ENCODE results near the gene GP1BB. TPM values are rescaled to one million over a fixed set of nuclear protein-coding genes. Genes with fewer than 3 reads are reported as not detected.
"Not testable (repeated sequence)": the region's sequence is repeated elsewhere in the genome, so short reads cannot be mapped to it uniquely, and the experiment has no call there.

GP1BB gene
- total and polyA plus RNA-seq, 2 experiments from 2014 or later, result 80.9 to 89.4 TPM

GRCh38 chr22:19722178-19722981, 959 bp upstream of the GP1BB start:
- H3K4me1 ChIP-seq (ENCODE audit: low read depth), result peaks cover 33% of the 10 kb centered on the region
- TF ChIP-seq CTCF (IDR thresholded peaks at IDR 0.05; ENCODE audit: low read depth, low read length), result no peak
- peak in 1 of 2 donors; percentile 58 for DNase-seq (ENCODE audit: low read depth in 1 of 2, low spot score in 1 of 2)
- no peaks in the 10 kb centered on the region for H3K9me3 ChIP-seq (ENCODE audit: low read depth)
- no peaks in the 10 kb centered on the region for H3K36me3 ChIP-seq
- peaks cover 66% of the 10 kb centered on the region for H3K27me3 ChIP-seq
- H3K4me3 ChIP-seq, result no peak overlapping the region
- H3K27ac ChIP-seq, result peak overlapping the region; percentile 73

- Histone ChIP-seq H3K27ac (peak overlapping the region; percentile 73), H3K36me3 (no peaks in the 10 kb centered on the region), H3K27me3 (peaks cover 71% of the 10 kb centered on the region), H3K4me1 (ENCODE audit: low read depth) (peaks cover 33% of the 10 kb centered on the region), H3K9me3 (ENCODE audit: low read depth) (no peaks in the 10 kb centered on the region), H3K4me3 (no peak overlapping the region)
- DNase-seq (ENCODE audit: low read depth in 1 of 2, low spot score in 1 of 2), result no peak
- no peak for TF ChIP-seq CTCF (IDR thresholded peaks at IDR 0.05; ENCODE audit: low read depth, low read length)
These were observed 432 bp upstream of the GP1BB start for GRCh38 chr22:19722982-19723231.

- peak; percentile 22 to 81 for DNase-seq (ENCODE audit: low read depth in 1 of 2, low spot score in 1 of 2)
- peak overlapping the region; percentile 73 for H3K27ac ChIP-seq
- peaks cover 30% of the 10 kb centered on the region for H3K4me1 ChIP-seq (ENCODE audit: low read depth)
- peak overlapping the region; percentile 22 for H3K4me3 ChIP-seq
- no peaks in the 10 kb centered on the region for H3K9me3 ChIP-seq (ENCODE audit: low read depth)
- no peaks in the 10 kb centered on the region for H3K36me3 ChIP-seq
- TF ChIP-seq CTCF (IDR thresholded peaks at IDR 0.05; ENCODE audit: low read depth, low read length), result no peak
- H3K27me3 ChIP-seq, result peaks cover 75% of the 10 kb centered on the region
These were observed 866 bp downstream of the GP1BB start for GRCh38 chr22:19723983-19724827.

GRCh38 chr22:19724927-19725661, 1.8 kb downstream of the GP1BB start:
- no peaks in the 10 kb centered on the region for H3K36me3 ChIP-seq
- H3K9me3 ChIP-seq (ENCODE audit: low read depth), result no peaks in the 10 kb centered on the region
- no peak for TF ChIP-seq CTCF (IDR thresholded peaks at IDR 0.05; ENCODE audit: low read depth, low read length)
- no peak for DNase-seq (ENCODE audit: low read depth in 1 of 2, low spot score in 1 of 2)
- no peak overlapping the region for H3K4me3 ChIP-seq
- H3K27me3 ChIP-seq, result peaks cover 75% of the 10 kb centered on the region
- H3K4me1 ChIP-seq (ENCODE audit: low read depth), result peaks cover 24% of the 10 kb centered on the region
- H3K27ac ChIP-seq, result no peak overlapping the region

GRCh38 chr22:19726064-19726788, 2.9 kb downstream of the GP1BB start:
- not testable (repeated sequence) for H3K27ac ChIP-seq; DNase-seq (ENCODE audit: low read depth in 1 of 2, low spot score in 1 of 2); H3K9me3 ChIP-seq (ENCODE audit: low read depth); H3K4me3 ChIP-seq; H3K36me3 ChIP-seq
- peaks cover 67% of the 10 kb centered on the region for H3K27me3 ChIP-seq
- H3K4me1 ChIP-seq (ENCODE audit: low read depth), result peaks cover 23% of the 10 kb centered on the region
